ENCODE results near the gene AFF3.

GRCh38 chr2:100068395-100068794 lies 74.0 kb downstream of the AFF3 start:
- TF ChIP-seq, protein P1, sequence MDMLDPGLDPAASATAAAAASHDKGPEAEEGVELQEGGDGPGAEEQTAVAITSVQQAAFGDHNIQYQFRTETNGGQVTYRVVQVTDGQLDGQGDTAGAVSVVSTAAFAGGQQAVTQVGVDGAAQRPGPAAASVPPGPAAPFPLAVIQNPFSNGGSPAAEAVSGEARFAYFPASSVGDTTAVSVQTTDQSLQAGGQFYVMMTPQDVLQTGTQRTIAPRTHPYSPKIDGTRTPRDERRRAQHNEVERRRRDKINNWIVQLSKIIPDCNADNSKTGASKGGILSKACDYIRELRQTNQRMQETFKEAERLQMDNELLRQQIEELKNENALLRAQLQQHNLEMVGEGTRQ (IDR thresholded peaks at IDR 0.05; ENCODE audit: low read depth, low read length): no peak
- TF ChIP-seq CHD1 (IDR thresholded peaks at IDR 0.05; ENCODE audit: low read depth, low read length): no peak

Measured in IMR-90 (cell line).